Umbilical cord (tissue), 2 donors: ENCODE data around the gene GATA1. TPM values are rescaled to one million over a fixed set of nuclear protein-coding genes. Genes with fewer than 3 reads are reported as not detected.
"Not testable (repeated sequence)": the region's sequence is repeated elsewhere in the genome, so short reads cannot be mapped to it uniquely, and the experiment has no call there.

Experiments
- DNase-seq: peaks from one replicate; pipeline ENCODE4 v3.0.0-alpha.2; 2015; ENCODE audit warnings: low spot score
- total RNA-seq: library from RNA; depleted of rRNA; stranded (reverse); fragments of >200 nt; gene quantifications from one replicate; pipeline ENCODE4 v1.2.3, GENCODE V29; 2014; ENCODE audit warnings: low replicate concordance; ENCODE audit not compliant: insufficient read depth

Gene GATA1
- total RNA-seq, 1 donor from 2014 or later: not detected

GRCh38 chrX:48814722-48815121, 28.3 kb downstream of the GATA1 start:
- DNase-seq: no peak

- DNase-seq: no peak
These were observed 28.9 kb downstream of the GATA1 start for GRCh38 chrX:48815266-48815665.

GRCh38 chrX:48816014-48816810, 29.8 kb downstream of the GATA1 start:
- DNase-seq: no peak

GRCh38 chrX:48818098-48818497, 31.7 kb downstream of the GATA1 start:
- DNase-seq: no peak

- no peak for DNase-seq
These were observed 32.5 kb downstream of the GATA1 start for GRCh38 chrX:48818866-48819265.

GRCh38 chrX:48819394-48819793, 33.0 kb downstream of the GATA1 start:
- DNase-seq: not testable (repeated sequence)

- no peak for DNase-seq
These were observed 36.7 kb downstream of the GATA1 start for GRCh38 chrX:48823053-48823452.

GRCh38 chrX:48824066-48824465, 37.7 kb downstream of the GATA1 start:
- DNase-seq: no peak

GRCh38 chrX:48826135-48826875, 39.9 kb downstream of the GATA1 start, which contains the start of gene ERAS:
Gene ERAS, plus strand, starts transcription at chrX:48826513. Its CDS starts 2,611 bp downstream, at chrX:48829124.
- DNase-seq: no peak

- no peak for DNase-seq
These were observed 40.7 kb downstream of the GATA1 start for GRCh38 chrX:48826876-48827653.

GRCh38 chrX:48827654-48827968, 41.2 kb downstream of the GATA1 start:
- no peak for DNase-seq

GRCh38 chrX:48829016-48829735, 42.8 kb downstream of the GATA1 start:
- DNase-seq: no peak

GRCh38 chrX:48831136-48831908, 44.9 kb downstream of the GATA1 start:
- DNase-seq: no peak

GRCh38 chrX:48831909-48832291, 45.5 kb downstream of the GATA1 start:
- no peak for DNase-seq

GRCh38 chrX:48833542-48834138, 47.2 kb downstream of the GATA1 start:
- DNase-seq: no peak

GRCh38 chrX:48834383-48834709, 48.0 kb downstream of the GATA1 start:
- no peak for DNase-seq

- DNase-seq: no peak
These were observed 49.3 kb downstream of the GATA1 start, which contains the start of gene PCSK1N for GRCh38 chrX:48835524-48836329. Gene PCSK1N, minus strand, starts transcription at chrX:48835610. Its CDS starts 78 bp downstream, at chrX:48835532.

GRCh38 chrX:48839686-48840085, 53.3 kb downstream of the GATA1 start:
- DNase-seq: no peak
